Eye (tissue), 1 donor: ENCODE measurements around the gene CDH11.

Experiments used
- DNase-seq: peaks from one replicate; pipeline ENCODE4 v3.0.0-alpha.2; 2015

CDH11 gene

GRCh38 chr16:65068151-65068740 is 53.6 kb downstream of the CDH11 start:
- peak; percentile 67 for DNase-seq

DNA sequence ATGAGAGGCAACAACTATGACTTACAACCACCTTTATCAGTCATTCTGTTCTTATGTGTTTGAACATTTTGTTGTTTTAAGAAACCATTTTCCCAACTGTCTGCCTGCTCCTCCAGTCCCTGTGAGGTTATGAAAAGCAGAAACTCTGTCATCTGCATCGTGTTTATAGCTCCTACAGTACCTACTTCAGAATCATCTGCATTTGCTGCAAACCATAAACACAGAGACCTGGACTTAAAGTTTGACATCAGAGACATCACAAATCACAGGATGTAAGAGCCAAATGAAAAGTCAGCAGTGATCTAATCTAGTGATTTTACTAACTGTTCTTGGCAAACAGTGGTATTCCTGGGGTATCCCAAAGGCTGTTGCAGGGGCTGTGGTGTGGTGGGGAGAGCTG is 55.2 kb downstream of the CDH11 start:
- DNase-seq, result no peak

- DNase-seq, result no peak
These were observed 56.8 kb downstream of the CDH11 start for GRCh38 chr16:65065031-65065430.

GRCh38 chr16:65064131-65064530 is 57.7 kb downstream of the CDH11 start:
- DNase-seq, result no peak

DNA sequence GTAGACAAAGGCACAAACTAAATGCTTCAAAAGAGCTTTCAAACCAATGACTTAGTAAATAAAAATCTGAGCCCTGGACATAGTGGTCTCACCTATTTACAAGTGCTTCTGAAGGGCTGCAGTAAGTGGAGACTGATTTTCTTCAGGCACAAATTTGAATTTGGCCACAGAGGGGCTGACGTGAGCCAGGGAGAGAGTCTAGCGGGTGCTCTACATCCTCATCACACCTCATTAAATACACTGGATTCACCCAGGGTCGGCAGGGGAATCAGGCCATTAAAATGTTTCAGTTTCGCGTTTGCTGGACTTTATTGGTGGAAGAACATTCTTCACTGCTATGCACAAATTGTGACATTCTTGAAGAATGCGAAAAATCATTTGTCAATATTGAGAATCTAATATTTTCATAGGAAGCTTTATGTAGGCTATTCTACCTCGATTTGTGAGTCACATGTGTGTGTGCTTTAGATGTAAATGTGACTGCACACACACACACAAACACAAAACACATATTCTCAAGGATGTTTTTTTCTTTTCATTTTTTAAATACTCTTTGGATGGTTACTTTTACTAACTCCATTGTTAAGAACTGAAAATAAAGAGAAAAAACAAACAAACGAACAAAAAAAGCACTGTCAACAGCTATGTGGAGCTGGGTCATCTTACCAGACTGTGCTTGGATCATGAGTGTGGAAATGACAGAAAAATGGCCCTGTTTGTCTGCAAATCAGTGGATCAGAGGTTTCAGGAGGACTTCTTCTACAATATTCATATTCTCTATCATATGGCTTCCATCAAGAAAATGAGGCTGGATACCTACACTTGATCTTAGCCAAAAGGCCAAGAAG is 58.9 kb downstream of the CDH11 start:
- DNase-seq, result peak; percentile 78

DNA sequence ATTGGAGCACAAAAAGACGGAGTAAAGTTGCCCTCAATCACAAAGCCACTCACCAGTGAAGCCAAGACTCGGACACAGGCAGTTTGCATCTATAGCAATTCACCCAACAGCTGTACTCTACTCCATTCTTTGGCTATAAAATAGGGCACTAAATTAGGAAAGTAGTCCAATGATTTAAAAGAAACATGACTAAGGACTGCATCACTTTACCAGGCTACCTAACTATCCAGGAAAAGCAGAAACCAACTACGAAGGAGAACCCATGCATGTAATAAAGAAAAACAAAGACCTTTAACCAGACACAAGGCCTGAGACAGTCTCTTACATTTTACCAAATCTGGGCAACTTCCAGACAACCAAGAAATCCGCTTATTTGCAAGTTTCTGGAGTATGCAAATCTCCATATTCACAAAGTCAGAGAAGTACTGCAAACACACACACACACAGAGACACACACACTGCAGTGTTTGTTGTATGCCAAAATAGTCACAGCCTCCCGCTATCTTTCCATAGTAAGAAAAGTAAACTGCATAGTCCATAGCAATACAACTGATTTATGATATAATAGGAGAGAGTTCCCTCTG is 59.8 kb downstream of the CDH11 start:
- no peak for DNase-seq

GRCh38 chr16:65061263-65061662 is 60.6 kb downstream of the CDH11 start:
- DNase-seq, result no peak

DNA sequence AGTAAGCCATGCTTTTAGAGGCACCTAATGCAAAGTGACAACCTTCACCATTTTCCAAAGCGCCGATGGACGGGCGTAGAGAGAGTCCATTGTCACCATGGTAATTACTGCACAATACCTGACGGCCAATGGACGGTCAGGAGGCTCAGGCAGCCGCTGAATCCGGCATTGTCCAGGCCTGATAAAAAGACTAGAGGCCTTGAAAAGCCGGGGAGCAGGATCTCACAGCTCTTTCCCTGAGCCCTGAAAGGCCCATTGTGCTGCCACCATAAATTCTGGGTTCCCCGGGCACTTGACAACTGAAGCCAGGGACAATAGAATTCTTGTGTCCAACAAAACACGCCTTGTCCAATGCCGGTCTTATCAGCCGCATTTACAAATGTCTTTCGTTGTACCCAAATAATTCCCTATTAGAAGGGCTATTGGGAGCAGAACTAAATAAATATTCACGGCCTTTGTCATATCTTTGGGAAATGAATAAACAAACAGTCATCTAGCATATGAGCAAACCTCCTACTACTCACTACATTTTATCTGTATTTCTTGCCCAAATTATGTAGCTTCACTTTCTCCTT is 62.4 kb downstream of the CDH11 start:
- DNase-seq, result peak; percentile 88

GRCh38 chr16:65057184-65057583 is 64.7 kb downstream of the CDH11 start:
- DNase-seq, result no peak

DNA sequence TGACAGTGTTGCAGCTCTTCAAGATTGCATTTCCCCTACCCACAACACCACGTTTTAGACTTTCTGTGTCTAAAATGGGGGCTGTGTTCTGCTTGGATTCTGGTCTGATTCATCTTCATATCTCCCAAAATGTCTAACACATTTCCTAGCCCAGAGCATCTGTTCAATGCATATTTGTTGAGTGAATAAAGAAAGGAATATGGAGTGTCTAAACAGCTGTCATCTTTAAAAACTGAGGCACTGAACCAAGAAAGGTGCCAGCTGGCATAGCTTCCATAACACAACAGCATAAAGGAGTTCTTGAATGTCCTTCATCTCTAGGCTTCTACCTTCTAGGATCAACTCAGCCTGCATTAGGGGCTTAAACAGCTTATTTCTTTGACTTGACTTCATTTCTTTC is 67.4 kb downstream of the CDH11 start:
- no peak for DNase-seq

- no peak for DNase-seq
These were observed 72.2 kb downstream of the CDH11 start for GRCh38 chr16:65049679-65050078.

- DNase-seq, result no peak
These were observed 75.9 kb downstream of the CDH11 start for GRCh38 chr16:65045961-65046360.

DNA sequence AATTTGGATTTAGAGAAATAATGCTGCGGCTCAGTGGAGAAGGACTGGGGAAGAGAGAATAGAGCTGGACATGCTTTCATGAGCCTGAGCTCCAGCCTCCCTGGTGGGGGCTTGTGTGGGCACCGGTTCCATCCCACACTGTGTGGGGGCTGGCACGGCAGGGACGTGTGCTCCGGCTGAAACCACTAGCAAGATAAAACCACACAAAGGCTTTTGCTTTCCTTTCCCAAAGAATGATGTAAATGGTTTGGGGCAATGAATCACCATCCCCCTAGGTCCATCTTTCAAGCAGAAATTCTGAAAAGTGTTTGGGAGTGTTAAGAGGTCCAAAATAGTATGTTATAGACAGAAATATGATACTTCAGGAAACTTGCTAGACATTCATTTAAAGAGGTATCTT is 77.0 kb downstream of the CDH11 start:
- DNase-seq, result no peak

DNA sequence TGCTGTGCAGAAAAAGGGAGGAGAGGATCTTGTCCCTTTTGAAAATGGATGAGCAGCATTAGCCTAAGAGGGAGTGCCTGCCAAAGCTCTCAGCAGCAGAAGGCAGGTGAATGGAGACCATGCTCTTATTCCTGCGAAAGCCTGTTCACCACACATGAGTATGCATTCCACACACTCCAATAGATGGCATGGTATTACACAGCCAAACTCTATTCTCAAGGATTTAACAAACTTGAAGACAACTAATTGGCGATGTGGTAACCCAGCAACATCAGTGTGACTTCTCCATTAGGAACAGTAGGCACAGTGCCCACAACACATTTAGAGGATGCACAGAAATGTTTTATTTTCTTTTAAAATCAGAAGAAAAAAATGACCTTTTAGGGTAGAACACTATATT is 77.8 kb downstream of the CDH11 start:
- DNase-seq, result no peak

- no peak for DNase-seq
These were observed 79.2 kb downstream of the CDH11 start for GRCh38 chr16:65042438-65043365.

- DNase-seq, result peak; percentile 74
These were observed 80.2 kb downstream of the CDH11 start for GRCh38 chr16:65041667-65042066.

- DNase-seq, result peak; percentile 53
These were observed 83.8 kb downstream of the CDH11 start for GRCh38 chr16:65038100-65038499.

DNA sequence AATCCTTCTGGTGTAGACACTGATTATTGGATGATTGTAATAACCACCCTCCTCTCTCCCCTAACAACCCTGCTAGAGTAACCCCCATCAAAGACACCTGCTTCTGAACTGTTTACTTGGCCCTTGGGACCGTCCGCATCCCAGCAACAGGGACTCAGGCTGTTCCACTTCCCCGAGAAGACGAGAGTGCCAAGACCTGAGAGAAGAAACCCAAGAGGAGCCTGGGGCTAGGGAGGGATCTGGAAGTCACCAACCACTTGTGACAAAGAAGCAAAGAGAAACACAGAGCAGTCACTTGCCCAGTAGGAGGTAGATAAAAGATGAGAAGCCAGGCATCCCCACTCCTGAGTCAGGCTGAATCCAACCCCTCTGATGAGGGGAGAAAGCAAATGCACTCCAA is 84.3 kb downstream of the CDH11 start:
- DNase-seq, result peak; percentile 53

DNA sequence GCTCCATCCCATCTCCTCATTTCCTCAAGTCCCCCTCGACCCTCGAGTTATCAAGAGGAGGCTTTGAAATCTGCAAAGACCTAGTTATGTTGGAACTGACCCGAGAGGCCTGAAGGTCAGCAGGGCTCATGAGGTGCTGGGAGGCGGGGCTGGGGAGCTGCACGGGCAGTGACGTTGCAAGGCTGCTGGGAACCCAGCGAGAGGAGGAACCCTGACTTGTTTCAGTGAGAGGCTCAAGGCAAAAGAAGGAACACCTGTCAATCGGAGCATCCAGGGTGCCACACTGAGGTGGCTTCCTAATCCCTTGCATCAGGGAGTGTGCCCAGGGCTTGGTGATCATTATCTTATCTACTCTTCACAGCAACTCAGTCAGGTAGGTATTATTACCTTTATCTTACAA is 86.9 kb downstream of the CDH11 start:
- no peak for DNase-seq

GRCh38 chr16:65032387-65032786 is 89.5 kb downstream of the CDH11 start:
- DNase-seq, result no peak

DNA sequence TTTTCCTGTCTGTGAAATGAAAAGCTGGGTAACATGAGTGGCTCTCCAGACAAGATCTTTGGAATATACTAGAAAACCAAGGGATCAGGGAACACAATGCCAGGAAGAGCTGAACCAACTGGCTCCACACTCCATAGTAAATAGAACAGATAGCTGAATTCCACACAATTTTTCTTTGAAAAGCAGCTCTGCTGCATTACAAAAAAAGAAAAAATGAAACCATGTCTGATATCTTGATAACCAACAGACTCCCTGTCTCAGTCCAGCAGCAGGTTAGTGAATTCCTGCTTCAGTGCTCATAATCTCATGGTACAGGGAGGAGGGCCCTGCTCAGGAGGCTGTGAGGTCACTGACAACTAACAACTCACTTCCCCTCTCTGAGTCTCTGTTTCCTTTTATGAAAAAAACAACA is 97.1 kb downstream of the CDH11 start:
- no peak for DNase-seq

DNA sequence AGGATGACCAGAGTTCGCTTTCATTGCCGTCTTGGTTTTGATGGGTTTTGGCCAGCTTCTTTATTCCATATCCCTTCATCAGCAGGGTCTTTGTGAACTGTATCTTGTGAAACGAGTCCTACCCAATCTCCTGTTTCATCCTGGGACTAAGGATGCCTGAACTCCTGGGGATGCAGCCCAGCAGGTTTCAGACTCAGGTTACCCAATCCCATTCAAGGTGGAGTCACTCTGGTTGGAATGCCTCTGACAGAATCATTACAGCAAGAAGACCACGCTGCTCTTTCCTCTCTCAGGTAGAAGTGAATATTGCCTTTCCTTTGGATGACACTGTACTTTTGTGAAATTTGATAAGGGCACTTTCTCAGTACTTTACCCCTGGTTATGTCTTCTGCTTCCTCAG is 98.1 kb downstream of the CDH11 start:
- no peak for DNase-seq
